Retinal pigment epithelial cell (primary cell): Measurements from ENCODE around the gene LRRIQ1.
A peak's percentile ranks its signal among the peaks of the same experiment; 100 is the strongest.

Source experiments
- DNase-seq: peaks from one replicate; pipeline ENCODE4 v3.0.0-alpha.2; 2010; ENCODE audit warnings: low read depth
- H3K4me3 ChIP-seq: 2 replicates; pipeline ENCODE4 v1.5.1; 2011; ENCODE audit warnings: mild to moderate bottlenecking, low read length, control low read depth, moderate library complexity
- TF ChIP-seq, protein P1 (sequence below): conservative IDR thresholded peaks from 2 replicates; pipeline ENCODE4 v1.5.1; 2011; ENCODE audit warnings: low read depth, low read length, control low read depth, inconsistent platforms

The LRRIQ1 gene

DNA sequence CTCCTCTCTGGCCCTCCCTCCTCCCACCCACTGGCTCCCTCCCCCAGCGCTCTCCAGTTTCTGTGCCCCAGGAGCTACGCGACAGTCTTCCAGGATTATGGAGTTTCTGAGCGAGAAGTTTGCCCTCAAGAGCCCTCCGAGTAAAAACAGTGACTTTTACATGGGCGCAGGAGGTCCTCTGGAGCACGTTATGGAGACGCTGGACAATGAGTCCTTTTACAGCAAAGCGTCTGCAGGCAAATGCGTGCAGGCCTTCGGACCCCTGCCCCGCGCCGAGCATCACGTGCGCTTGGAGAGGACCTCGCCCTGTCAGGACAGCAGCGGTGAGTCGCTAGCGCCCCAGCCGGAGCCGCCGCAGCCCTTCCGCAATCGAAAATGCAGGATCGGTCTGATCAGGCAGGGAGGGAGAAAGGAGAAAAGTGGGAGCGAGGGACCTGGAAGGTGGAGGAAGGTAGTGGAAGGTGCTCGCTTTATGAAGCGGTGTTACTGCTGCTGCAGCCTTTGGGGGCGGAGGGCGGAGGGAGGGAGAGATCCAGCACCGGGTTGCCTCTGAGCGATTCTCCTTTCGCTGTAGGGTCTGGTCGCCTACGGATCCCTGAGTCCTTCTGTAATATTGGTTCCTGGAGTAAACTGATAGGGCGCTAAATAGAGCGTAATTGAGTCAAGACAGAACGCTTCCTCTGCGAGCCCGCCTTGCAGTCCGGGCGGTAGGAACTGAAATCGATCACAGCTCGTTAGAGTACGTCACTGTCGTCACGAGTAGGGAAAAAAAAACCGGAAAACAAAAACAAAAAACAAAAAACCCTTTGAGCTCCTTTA is 244.2 kb downstream of the LRRIQ1 start, which contains the start of gene ALX1:
Gene ALX1, plus strand, starts transcription at position 56 of the 819 bp plus-strand sequence. Its CDS starts 42 bp downstream, at position 98.
- peak within 1 kb of the TSS; percentile 62 for H3K4me3 ChIP-seq
- DNase-seq: no peak
- TF ChIP-seq, protein P1, sequence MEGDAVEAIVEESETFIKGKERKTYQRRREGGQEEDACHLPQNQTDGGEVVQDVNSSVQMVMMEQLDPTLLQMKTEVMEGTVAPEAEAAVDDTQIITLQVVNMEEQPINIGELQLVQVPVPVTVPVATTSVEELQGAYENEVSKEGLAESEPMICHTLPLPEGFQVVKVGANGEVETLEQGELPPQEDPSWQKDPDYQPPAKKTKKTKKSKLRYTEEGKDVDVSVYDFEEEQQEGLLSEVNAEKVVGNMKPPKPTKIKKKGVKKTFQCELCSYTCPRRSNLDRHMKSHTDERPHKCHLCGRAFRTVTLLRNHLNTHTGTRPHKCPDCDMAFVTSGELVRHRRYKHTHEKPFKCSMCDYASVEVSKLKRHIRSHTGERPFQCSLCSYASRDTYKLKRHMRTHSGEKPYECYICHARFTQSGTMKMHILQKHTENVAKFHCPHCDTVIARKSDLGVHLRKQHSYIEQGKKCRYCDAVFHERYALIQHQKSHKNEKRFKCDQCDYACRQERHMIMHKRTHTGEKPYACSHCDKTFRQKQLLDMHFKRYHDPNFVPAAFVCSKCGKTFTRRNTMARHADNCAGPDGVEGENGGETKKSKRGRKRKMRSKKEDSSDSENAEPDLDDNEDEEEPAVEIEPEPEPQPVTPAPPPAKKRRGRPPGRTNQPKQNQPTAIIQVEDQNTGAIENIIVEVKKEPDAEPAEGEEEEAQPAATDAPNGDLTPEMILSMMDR: no peak

GRCh38 chr12:85280984-85281630 is 245.0 kb downstream of the LRRIQ1 start:
- no peak for DNase-seq
- TF ChIP-seq, protein P1: no peak
- peak overlapping the region; percentile 62 for H3K4me3 ChIP-seq

DNA sequence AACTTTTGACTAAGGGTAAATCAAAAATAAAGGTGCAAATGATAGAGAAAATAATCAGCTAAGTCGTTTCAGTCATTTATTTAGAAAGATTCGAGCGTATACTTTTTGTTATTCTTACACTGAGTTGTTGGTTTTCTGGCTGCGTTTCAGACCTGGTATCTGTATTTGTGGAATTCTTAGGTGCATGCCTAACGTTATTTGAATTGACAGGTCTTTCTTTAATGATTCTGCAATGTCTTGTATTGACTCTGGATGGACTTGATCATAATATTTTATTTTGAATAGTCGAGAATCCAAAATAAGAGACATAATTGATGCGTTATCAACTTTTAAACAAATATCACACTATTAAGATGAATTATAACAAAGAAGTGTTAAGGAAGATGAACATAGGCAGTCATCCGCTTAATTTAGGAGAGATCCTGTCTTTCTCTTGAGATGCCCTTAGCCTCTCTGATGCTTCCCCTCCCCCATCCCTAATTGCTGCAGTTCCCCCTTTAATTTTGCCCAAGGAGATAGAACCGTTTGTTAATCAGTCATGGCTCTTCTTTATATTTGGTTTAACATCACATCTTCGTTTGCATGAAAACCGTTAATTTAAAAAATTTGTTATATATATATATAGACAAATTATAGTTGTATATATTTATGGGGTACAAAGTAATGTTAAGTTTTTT is 245.6 kb downstream of the LRRIQ1 start:
- H3K4me3 ChIP-seq: no peak overlapping the region
- no peak for DNase-seq
- TF ChIP-seq, protein P1: no peak

DNA sequence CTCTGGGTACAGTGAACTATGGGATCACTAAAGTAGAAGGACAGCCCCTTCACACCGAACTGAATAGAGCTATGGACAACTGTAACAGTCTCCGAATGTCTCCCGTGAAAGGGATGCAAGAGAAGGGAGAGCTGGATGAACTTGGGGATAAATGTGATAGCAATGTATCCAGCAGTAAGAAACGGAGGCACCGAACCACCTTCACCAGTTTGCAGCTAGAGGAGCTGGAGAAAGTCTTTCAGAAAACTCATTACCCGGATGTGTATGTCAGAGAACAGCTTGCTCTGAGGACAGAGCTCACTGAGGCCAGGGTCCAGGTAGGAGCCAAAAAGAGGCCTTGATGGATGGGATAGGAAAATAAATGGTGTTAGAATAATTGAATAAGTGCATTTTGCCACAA is 247.4 kb downstream of the LRRIQ1 start:
- DNase-seq: no peak
- no peak overlapping the region for H3K4me3 ChIP-seq
- TF ChIP-seq, protein P1: no peak
